ENCODE measurements around the gene NTMT1.
"Not testable (repeated sequence)": the region's sequence is repeated elsewhere in the genome, so short reads cannot be mapped to it uniquely, and the experiment has no call there.

Gene NTMT1

DNA sequence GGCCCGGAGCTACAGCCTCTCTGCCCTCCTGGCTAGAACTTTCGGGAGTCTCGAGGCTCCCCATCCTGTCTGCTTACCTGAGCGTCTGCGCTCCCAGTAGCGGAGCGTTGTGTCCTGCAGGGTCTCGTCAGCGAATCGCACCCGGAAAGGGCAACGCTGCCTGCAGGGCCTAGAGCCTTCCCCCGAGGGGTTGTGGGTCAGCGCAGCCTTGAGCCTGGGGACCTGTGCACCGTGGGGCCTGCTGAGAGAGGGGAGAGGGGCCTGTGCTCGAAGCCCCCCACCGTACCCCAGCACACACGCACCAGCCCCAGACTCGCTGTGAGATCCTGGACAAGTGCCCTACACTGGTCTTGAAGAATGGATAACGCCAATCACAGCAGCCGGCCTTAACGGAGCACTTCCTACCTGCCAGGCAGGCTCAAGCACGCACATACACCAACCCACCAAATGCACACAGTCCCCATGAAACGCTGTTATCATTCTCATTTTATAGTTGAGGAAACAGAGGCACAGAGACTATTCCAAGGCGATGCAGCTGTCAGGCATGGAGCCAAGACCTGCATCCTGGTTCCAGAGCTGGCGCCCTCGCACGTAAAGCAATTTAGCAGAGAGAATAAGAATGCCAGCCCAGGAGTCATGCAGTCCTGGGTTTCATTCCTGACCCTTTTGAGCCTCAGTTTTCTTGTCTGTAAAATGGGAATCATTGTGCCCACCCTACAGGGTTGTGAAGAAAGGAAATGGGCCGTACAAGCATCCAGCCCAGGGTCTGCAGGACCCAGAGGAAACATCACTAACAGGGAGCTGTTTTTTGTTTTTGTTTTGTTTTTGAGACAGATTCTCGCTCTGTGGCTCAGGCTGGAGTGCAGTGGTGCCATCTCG, 10.3 kb upstream of the NTMT1 start:
- DNase-seq (ENCODE audit: low read depth): no peak

DNA sequence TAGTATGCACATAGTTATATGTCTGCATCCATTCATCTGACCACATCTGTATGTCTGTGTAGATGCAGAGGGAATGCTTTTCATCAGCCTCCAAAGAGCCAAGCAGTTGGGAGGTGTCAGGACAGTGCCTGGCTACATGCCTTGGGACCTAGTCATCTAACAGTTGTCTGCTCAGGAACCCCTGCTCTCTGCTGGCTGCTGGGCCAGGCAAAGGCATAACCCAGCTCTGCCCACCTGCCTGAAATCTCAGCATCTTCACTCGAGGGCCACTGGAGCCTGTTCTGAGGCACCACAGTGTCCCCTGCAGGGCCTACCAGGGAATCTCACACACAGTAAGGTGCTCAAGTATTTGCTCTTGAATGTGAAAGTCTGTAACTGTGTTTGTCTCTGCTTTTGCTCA, 8.8 kb upstream of the NTMT1 start:
- DNase-seq (ENCODE audit: low read depth): no peak

DNA sequence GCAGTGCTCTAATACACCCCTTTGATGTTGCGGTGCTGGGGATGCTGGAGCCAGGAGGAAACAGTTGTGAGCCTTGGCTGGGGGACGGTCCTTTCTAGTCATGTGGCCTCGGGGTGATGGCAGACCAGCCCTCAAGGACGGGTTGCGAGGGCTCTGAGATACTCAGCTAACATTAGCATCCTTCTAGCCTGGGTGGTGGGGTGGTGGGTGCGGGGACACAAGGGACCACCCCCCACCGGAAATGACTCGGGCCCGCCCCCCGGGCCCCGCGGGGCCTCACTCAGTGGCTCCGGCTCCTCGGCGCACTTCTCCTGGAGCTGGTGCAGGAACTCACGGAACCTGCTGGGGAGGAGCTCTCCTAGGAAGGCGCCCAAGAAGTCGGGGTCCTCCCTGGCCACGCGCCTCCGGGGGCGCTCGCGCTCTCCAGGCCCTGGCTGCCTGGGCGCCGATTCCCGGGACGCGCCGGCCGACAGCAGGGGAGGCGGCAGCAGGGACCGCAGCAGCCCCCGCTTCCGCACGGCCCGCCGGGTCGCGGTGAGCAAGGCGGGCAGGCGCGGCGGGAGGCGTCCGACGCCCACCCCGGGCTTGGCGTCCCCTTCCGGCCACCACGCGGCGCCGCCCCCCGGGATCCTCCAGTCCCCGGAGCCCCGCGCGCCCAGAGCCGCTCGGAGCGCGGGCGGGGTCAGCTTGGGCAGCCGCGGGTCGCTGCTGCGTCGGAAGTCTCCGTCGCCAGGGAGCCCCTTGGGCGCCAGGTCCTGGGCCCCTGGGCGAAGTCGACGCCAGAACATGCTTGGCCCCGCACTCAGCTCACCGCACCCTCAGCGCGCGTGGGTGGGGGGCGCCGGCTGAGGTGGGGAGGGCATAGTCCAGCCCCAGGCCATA, 5.9 kb upstream of the NTMT1 start:
- no peak for DNase-seq (ENCODE audit: low read depth)

DNA sequence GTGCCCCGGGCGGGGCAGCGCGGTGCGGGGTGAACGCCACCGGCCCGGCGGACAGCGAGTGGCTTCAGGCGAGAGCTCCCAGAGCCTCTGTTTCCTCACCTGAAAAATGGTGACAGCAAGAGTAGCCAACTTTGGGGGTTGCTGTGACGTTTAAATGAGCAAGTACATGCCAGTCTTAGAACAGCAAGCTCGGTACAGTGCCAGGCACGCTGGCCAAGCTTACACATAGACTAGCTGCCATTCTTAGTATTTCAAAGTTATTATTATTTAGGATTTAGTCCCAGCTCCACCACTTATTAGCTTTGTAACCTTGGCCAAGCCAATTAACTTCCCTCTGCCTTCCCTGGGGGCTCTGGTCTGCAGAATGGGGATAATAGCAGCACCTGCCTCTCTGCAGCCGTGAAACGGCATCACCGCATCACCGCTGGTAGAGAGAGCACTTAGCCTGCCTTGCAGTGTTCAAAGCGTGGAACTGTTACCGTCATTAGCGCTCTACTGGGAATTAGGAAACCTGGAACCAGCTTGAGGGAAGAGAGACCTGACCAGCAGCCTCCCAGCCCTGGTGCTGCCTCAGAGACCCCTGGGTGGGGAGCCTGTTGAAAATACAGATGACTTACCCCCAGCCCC, 5.2 kb upstream of the NTMT1 start, which contains the start of gene C9orf50:
Gene C9orf50 (minus strand): TSS at position 433 of the 627 bp plus-strand sequence. CDS start 527 bp downstream, outside the sequence.
- no peak for DNase-seq (ENCODE audit: low read depth)

DNA sequence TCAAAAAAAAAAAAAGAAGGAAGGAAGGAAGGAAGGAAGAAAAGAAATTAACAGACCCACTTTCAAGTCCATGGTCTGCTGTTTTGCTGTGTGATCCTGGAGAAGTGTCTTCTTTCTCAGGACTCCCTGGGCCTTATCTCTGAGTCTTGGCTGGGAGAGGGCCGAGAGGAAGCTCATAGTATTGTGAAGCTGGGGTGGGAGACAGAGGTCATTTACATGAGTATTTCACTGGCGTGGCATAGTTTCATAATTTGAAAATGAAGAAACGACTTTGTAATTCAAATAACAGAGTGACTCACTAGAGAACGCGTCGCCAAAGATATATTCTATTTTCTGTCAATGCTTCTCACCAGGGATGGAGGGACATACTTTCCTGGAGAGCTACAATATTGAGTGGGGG, 2.6 kb upstream of the NTMT1 start:
- DNase-seq (ENCODE audit: low read depth): no peak

DNA sequence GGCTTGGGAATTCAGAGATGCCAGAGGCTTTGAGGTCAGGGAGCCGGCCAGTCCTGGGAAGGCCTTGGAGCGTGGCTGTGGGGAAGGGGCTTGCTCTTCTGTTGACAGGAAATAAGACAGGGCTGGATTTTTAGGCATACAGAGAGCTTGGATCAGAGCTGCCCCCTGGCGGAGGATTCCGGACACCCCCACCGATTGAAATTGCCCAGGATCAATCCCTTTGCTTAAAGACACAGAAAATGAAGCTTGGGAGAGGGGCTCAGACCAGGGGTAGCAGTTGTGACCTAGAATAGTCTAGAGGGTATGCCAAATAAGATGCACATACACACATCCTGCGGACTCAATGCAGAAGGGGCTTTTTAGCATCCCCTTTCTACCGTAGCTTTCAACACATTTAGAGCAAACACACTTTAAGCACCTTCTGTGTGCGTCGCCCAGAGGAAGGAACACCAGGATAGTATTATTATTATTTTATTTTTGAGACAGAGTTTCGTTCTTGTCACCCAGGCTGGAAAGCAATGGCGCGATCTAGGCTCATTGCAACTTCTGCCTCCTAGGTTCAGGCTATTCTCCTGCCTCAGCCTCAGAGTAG, 1.7 kb upstream of the NTMT1 start:
- DNase-seq (ENCODE audit: low read depth): peak; percentile 39

DNA sequence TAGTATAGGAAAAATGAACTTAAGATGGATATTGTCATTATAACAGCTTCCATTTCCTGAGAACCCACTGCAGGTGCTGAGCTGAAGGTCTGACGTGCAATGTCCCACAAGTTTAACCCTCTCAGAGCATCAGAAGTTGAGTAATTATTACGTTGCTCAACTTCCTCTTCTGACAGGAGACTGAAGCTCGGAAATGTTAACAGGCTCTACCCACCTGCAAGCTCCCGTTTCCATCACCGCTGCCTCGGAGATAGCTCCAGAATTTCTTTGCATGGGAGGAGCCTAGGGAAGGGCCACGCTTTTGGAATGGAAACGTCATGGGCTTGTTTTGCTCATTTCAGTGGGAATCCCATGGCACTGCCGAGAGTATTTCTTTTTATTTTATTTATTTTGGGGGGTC, 1.0 kb upstream of the NTMT1 start:
- DNase-seq (ENCODE audit: low read depth): no peak

DNA sequence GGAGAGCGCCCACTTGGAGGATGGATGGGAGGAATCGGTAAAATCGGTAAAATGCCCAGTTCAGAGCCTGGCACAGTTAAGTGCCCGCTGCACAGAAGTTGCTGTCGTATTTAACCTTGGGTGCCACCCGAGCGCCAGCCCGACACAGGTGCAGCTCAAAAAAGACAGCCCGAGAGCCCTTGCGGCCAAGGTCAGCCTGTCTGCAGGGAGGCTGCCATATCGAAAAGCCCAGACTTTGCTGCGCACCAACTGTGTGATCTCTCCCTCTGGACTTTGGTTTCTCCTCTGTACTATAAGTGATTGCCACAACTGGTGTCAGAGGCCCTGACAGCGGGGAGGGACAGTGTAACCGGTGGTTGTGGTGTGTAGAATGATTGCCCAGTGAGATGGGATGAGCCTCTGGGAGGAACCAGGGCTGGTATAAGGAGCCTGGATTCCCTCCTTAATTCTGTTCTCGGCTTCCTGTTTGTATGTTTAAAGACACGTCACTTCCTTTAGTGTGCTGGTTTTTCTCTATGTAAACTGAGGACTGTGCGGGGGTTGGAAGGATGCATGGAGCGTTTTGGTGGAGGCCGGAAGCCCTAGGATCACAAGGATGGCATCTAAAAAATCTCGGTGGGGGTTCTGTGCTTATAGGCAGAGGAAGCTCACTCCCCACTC, 792 bp downstream of the NTMT1 start:
- no peak for DNase-seq (ENCODE audit: low read depth)

DNA sequence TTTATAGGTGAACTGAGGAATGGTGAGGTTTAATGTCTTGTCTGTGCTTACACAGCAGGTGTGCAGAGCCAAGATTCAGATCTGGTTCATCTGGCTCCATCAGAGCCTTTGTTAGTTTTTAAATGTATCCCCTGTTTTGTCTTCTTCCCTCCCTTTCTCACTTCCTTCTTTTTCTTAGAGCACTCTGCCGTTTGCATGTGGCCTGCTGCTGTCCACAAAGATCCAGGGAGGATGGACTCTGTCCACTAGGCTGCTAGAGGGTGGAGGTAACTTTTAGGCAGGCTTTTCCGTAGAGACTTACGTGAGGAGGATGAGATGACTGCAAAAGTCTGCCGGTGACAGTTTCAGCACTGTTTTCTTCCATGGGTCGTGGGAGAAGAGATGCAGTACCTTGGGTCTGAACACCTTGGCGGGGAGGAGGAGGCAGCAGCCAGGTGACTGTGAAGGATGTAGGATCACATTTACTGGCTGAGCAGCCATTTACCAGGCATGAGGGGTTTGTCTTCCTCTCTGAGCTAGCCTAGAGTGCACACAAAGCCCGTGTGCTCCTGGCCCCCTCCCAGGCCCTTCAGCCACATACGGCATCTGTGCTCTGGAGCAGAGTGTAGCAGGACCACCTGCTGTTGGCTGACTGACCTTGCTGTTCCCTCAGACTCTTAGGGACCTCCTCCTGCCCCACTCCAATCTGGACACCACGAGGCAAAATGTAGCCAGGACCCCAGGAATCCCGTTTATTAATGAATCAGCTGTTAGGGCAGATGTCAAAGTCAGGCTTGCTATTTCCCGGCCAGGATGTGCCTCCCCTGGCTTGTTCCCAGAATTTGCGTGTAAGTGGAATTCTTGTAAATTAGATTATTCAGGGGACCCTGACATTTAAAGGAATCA, 1.8 kb downstream of the NTMT1 start:
- DNase-seq (ENCODE audit: low read depth): no peak

DNA sequence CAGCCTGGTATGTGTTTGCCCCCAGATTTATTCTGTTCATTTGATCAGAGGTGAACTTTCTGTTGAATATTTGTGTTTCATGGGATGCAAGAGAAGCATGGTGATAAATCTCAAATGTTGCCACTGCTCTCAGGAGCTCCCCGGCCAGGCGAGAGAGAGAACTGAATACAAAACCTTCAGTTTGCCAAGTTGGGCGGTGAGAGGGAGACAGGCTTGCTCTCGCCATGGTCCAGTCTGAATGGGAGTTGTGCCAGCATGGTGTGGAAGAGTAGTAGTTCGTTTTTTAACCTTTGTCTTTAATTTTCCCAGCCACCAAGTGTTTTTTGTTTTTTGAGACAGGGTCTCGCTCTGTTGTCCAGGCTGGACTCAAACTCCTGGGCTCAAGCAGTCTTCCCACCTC, 2.7 kb downstream of the NTMT1 start:
- DNase-seq (ENCODE audit: low read depth): no peak

DNA sequence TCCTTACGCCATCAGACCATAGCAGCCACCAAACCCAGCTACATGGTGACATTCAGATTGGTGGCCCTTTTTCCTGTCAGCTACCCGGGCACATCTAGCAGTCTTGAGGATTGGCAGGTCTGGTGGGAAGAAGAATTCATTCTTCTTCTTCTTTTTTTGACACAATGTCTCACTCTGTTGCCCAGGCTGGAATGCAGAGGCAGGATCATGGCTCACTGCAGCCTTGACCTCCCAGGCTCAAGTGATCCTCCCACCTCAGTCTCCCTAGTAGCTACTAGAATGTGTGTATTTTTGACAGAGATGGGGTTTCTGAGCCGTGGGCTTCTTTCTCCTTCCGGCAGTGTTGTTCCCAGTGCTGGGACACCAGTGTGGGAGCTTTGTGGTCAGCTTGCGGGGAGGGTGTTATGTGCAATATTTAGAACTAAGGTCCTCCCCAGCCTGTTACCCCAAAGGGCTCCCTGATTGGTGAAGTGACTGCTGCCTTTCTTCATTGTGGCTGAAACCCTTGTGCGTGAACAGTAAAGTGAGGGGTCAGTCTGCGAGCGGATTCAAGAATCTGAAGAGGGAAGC, 3.4 kb downstream of the NTMT1 start:
- no peak for DNase-seq (ENCODE audit: low read depth)

DNA sequence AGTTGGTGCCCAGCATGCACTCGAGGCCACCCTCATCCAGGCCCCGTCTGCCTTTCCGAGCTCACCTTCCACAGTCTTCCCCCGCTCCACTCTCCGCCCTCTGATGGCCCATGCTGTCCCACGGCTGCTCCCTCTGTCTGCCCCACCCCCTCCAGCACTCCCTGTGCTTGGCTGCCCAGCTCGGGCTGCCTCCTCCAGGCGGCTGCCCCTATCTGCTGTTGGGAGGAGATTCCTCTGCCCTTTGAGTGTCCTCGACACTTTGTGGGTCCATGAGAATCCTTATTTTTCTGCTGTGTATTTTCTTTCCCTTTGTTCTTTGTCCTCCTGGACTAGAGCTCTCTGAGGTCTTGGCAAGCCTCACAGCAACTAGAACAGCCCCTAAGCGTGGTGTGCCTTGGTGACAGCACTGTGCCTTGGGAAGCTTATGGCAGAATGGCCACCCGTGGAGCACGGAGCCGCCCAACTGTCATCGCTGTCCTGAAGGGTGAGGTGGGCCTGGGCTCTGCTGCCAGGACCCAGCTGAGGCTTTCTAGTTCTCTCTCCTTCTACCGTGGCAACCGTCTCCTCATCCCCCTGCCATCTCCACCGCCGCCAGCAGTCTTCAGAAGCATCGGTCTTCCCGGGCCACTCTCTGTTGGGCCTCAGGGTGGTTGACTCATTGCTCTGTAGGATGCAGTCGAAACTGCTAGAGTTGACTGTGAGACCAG, 5.2 kb downstream of the NTMT1 start:
- no peak for DNase-seq (ENCODE audit: low read depth)

DNA sequence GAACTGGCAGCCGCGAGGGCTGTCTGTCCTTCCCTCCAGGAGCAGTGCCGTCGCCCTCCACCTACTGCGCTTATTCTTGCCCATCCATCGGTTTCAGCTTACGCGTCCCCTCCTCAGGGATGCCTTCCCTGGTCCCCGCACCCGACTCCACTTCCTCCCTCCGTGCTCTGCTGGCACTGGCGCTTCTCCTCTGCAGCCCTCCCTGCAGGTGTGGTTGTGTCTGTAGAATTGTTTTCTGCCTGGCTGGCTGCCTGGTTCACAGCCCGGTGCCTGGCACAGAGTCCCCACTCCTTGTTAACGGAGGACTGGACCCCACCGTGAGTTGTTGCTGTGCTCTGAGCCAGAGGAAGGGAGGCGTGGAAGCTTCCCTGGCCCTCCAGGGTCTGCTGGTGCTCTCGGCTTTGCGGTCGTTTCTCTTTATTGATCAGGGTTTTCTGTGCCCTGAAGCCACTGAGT, 5.7 kb downstream of the NTMT1 start:
- DNase-seq (ENCODE audit: low read depth): no peak

DNA sequence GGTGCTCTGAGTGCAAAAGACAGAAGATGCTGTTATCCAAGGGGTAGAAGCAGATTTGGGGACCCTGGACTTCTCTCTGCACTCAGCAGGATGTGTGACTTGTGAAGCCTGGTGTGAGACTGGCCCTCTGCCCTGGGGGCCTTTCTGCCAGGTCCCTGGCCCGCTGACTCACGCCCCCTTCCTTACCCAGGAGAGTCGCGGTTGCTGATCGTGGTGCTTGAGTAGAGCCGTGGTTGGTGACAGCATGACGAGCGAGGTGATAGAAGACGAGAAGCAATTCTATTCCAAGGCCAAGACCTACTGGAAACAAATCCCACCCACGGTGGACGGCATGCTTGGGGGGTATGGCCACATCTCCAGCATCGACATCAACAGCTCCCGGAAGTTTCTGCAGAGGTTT, 6.5 kb downstream of the NTMT1 start:
- no peak for DNase-seq (ENCODE audit: low read depth)

DNA sequence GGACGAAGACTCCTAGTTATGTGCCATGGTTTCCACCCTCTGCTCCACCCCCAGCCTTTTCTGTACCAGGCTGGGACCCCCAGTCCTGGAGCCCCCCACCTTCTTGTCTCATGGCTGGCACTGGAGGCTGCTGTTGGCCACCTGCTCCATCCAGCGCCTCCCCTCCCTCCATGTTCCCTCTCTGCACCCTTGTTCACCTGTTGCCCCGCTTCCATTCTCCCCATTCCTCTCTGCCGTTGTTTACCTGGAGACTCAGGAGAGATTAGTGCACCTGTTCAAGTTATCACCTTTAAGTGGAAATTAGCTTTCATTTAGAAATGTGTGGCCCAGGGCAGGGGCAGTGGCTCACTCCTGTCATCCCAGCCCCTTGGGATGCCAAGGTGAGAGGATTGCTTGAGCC, 7.2 kb downstream of the NTMT1 start:
- DNase-seq (ENCODE audit: low read depth): no peak

DNA sequence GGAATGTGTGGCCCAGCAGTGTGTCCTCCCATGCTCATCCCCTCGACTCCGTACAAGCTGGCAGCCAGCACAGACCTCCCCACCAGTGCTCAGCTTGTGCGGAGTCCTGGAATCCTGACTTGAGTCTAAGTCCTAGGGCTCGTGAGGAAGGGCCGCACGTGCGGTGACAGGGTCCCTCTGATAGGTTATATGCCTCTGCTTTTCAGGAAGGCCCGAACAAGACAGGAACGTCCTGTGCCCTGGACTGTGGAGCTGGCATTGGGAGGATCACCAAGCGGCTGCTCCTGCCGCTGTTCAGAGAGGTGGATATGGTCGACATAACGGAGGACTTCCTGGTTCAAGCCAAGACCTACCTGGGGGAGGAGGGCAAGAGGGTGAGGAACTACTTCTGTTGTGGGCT, 7.9 kb downstream of the NTMT1 start:
- no peak for DNase-seq (ENCODE audit: low read depth)

DNA sequence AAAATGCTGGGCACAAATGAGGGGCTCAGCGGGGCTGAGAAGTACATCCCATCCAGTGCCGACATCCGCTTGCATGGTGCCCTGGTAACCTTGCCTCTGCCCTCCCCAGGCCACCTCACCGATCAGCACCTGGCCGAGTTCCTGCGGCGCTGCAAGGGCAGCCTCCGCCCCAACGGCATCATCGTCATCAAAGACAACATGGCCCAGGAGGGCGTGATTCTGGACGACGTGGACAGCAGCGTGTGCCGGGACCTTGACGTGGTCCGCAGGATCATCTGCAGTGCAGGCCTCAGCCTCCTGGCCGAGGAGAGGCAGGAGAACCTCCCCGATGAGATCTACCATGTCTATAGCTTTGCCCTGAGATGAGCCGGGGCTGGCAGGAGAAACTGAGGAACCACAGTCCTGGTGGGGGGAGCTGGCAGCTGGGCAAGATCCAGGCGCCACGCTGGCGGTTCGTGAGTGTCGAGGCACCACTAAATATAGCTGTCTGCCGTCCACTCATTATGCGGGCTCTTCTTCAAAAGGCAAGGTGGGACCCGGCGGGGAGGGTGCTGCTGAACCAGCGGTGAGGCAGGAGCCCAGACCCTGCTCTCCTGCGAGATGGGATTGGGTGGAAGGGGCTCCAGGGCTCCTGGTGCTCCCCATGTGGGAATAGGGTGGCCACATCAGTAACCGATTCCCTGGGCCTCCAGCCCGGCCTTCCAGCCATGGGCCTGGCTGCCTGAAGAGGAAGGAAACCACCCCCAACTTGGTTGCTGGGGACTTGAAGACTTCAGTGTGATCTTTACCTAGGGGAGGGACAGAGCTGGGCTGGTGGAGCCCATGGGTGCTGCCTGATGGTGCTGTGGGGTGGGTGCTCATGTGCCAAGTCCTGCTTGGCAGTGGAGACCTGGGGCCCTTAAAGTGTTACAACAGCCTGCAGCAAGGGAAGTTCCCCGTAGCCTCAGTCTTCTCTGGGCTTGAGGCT, 9.4 kb downstream of the NTMT1 start:
- no peak for DNase-seq (ENCODE audit: low read depth)

DNA sequence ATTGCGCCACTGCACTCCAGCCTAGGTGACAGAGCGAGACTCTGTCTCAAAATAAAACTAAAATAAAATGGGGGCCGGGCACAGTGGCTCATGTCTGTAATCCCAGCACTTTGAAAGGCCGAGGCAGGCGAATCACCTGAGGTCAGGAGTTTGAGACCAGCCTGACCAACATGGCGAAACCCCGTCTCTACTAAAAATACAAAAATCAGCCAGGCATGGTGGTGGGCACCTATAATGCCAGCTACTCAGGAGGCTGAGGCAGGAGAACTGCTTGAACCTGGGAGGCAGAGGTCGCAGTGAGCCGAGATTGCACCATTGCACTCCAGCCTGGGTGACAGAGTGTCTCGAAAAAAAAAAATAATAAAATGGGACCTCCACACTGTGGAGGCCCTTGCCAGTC, 10.4 kb downstream of the NTMT1 start:
- DNase-seq (ENCODE audit: low read depth): not testable (repeated sequence)
